Smooth muscle cell (in vitro differentiated cells): ENCODE data around the gene PRDM15. TPM values are rescaled to one million over a fixed set of nuclear protein-coding genes. Genes with fewer than 3 reads are reported as not detected.

Source experiments
- DNase-seq: peaks from one replicate; lab custom pipeline; 2025; ENCODE audit not compliant: unreplicated experiment; lab: John Stamatoyannopoulos, UW
- H2AFZ ChIP-seq: fragments of 200-600 bp; sonication (generic); 2 replicates; pipeline ENCODE4 v1.6.0; 2016; ENCODE audit warnings: antibody characterized with exemption, low read depth, mild to moderate bottlenecking
- H3F3A ChIP-seq: fragments of 200-600 bp; sonication (generic); 2 replicates; pipeline ENCODE4 v1.6.0; 2017; ENCODE audit warnings: antibody characterized with exemption, low read depth
- H3K27ac ChIP-seq: fragments of 200-600 bp; sonication (generic); 2 replicates; pipeline ENCODE4 v1.5.1; 2016; ENCODE audit warnings: low read depth, mild to moderate bottlenecking
- H3K27me3 ChIP-seq: fragments of 200-600 bp; sonication (generic); 2 replicates; pipeline ENCODE4 v1.6.1; 2016; ENCODE audit warnings: low read depth, mild to moderate bottlenecking
- H3K36me3 ChIP-seq: fragments of 200-600 bp; sonication (generic); 2 replicates; pipeline ENCODE4 v1.5.1; 2016; ENCODE audit warnings: low read depth
- H3K4me1 ChIP-seq: fragments of 200-600 bp; sonication (generic); 2 replicates; pipeline ENCODE4 v1.5.1; 2016; ENCODE audit warnings: low read depth
- H3K4me2 ChIP-seq: fragments of 200-600 bp; sonication (generic); 2 replicates; pipeline ENCODE4 v1.6.0; 2016; ENCODE audit warnings: mild to moderate bottlenecking
- H3K4me3 ChIP-seq: fragments of 200-600 bp; sonication (generic); 2 replicates; pipeline ENCODE4 v1.5.1; 2016; ENCODE audit warnings: mild to moderate bottlenecking
- H3K79me2 ChIP-seq: fragments of 200-600 bp; sonication (generic); 2 replicates; pipeline ENCODE4 v1.6.0; 2016; ENCODE audit warnings: low read depth, mild to moderate bottlenecking
- H3K9ac ChIP-seq: fragments of 200-600 bp; sonication (generic); 2 replicates; pipeline ENCODE4 v1.6.0; 2016; ENCODE audit warnings: low read depth
- H3K9me3 ChIP-seq: fragments of 200-600 bp; sonication (generic); replicated peaks from 2 replicates; pipeline ENCODE4 v1.5.1; 2016; ENCODE audit warnings: low read depth
- H4K20me1 ChIP-seq: fragments of 200-600 bp; sonication (generic); 2 replicates; pipeline ENCODE4 v1.6.0; 2016; ENCODE audit warnings: low read depth
- WGBS: methylation state at CpG from one replicate; pipeline ENCODE4 v1.1.7; 2016; ENCODE audit warnings: low lambda C conversion rate; 5-methylcytosine and 5-hydroxymethylcytosine counted together
- polyA plus RNA-seq: library from polyadenylated mRNA; unstranded; fragments of >200 nt; fragmentation: Nextera tagmentation; extraction: Ambion mirVana; gene quantifications from 2 replicates; pipeline ENCODE4 v1.2.1, GENCODE V29; 2016
- total RNA-seq: library from RNA; depleted of rRNA; stranded (reverse); fragments of >200 nt; gene quantifications from 2 replicates; pipeline ENCODE4 v1.2.3, GENCODE V29; 2014
- TF ChIP-seq, protein P1 (sequence below): fragments of 200-600 bp; sonication (generic); IDR thresholded peaks from 2 replicates; pipeline ENCODE4 v1.5.1; 2017; ENCODE audit warnings: borderline replicate concordance, mild to moderate bottlenecking, antibody characterized with exemption; ENCODE audit not compliant: insufficient read depth, poor library complexity, severe bottlenecking

Gene PRDM15
- total and polyA plus RNA-seq, 2 experiments from 2014 or later: 2.0 to 6.8 TPM

DNA sequence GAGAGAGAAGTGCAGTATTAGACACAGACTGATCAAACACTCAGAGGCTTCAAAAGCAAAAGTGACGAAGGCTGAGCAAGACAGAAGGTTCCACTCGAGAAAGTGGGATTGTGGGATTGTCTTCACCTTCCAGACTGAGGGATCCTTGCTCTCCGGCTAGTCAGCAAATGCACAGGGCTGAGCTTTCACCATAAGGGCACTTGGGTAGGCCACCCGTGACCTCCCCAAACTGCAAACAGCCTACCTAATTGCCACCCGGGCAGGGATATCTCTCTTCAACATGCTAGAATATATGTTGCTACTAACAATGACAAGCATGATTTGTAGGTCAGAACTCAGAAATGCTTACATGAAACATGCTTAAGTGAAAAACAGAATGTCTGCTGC lies 77.0 kb downstream of the PRDM15 start:
- Histone ChIP-seq H3K79me2 (no peaks in the 10 kb centered on the region), H3K27ac (no peak overlapping the region), H3K36me3 (no peaks in the 10 kb centered on the region), H3F3A (no peaks in the 10 kb centered on the region), H3K9me3 (no peaks in the 10 kb centered on the region), H3K9ac (no peak overlapping the region), H4K20me1 (no peaks in the 10 kb centered on the region), H3K27me3 (no peaks in the 10 kb centered on the region), H2AFZ (no peak overlapping the region), H3K4me2 (no peak overlapping the region), H3K4me1 (no peaks in the 10 kb centered on the region), H3K4me3 (no peak overlapping the region)
- no peak for DNase-seq
- 100% methylated on average over 5 of the region's 5 CpGs for WGBS
- TF ChIP-seq, protein P1, sequence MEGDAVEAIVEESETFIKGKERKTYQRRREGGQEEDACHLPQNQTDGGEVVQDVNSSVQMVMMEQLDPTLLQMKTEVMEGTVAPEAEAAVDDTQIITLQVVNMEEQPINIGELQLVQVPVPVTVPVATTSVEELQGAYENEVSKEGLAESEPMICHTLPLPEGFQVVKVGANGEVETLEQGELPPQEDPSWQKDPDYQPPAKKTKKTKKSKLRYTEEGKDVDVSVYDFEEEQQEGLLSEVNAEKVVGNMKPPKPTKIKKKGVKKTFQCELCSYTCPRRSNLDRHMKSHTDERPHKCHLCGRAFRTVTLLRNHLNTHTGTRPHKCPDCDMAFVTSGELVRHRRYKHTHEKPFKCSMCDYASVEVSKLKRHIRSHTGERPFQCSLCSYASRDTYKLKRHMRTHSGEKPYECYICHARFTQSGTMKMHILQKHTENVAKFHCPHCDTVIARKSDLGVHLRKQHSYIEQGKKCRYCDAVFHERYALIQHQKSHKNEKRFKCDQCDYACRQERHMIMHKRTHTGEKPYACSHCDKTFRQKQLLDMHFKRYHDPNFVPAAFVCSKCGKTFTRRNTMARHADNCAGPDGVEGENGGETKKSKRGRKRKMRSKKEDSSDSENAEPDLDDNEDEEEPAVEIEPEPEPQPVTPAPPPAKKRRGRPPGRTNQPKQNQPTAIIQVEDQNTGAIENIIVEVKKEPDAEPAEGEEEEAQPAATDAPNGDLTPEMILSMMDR: no peak

DNA sequence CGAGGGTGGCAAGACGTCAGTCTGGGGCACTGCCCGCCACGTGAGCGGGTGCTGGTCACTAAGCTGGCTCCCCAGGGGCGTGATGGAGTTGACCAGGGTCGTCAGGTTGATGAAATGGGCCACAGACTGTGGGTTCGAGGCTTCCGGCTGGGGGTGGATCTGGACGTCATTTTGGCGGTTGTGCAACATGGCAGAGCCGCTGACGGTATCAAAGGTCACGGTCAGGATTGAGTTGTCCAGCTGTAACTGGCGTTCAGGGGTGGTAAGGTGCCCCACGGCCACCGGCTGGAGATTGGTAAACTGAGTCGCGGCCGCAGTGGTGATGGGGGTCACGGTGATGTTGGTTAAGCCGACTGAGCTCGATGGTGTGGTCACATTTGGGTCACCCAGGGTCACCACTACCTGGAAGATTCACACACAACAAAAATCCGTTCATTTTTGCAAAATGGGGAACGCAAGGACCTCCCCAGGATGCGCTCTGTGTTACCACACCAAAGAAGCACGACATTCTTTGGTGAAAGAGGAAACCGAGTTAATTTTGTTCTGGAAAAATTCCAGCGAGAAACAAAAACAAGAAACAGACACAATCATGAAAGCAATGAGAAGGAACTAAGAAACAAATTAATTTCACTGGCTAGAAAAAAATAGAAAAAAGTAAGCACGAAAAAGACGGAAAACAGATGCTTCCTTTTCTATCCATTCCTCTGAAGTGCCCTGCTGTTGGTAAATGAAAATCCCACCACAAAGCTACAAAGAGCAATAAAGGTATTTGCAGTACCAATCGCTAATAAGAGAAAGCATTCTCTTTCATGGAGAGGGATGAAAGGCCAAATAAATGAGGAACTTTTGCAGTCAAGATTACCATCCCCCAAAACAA lies 77.6 kb downstream of the PRDM15 start:
- no peak overlapping the region for H3K9ac ChIP-seq
- no peak for DNase-seq
- no peak overlapping the region for H2AFZ ChIP-seq
- H4K20me1 ChIP-seq: no peaks in the 10 kb centered on the region
- 95% methylated on average over 32 of the region's 32 CpGs for whole genome bisulfite sequencing
- no peak overlapping the region for H3K4me2 ChIP-seq
- no peak overlapping the region for H3K27ac ChIP-seq
- no peaks in the 10 kb centered on the region for H3K4me1 ChIP-seq
- no peaks in the 10 kb centered on the region for H3K27me3 ChIP-seq
- no peaks in the 10 kb centered on the region for H3F3A ChIP-seq
- H3K4me3 ChIP-seq: no peak overlapping the region
- H3K79me2 ChIP-seq: no peaks in the 10 kb centered on the region
- H3K9me3 ChIP-seq: no peaks in the 10 kb centered on the region
- H3K36me3 ChIP-seq: no peaks in the 10 kb centered on the region
- TF ChIP-seq, protein P1: no peak

DNA sequence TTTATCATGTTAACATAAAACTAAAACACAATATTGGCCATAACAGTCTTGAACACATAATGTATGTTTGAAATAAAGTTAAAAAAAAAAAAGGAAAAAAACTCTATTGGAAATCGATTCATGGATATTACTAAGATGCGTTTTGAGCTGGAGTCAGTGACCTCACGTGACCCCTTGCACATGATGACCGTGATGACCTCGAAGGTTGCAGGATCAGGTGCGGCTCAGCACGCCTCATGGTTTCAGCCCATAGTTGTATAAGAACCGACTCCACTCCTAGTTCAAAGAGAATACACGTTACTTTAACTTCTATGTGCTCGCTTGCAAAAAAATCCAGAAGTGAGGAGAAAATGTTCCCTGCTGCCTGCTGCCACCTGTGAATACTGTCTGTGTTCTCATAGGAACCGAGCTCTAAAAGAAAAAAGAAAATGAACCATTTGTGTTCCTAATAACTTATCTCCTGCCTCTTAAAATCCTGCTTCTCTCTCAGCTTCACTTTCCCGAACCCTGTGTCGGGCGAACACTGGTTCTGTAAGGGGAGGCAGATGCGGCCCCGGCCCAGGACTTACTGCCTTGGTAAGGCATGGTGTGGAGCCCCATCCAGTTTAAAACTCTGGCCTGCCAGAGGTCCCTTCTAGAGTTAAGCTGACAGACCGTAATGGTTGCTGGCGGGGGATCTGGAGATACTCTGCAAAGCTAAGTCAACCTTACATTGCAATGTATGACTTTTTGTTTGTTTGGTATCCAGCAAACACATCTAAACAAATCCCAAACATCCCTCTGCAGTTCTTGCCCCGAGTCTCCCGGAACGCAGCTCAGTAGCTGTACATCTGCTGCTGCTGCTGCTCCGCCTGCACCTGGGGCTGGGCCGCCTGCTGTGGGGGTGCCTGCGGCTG lies 78.5 kb downstream of the PRDM15 start:
- no peak overlapping the region for H3K4me3 ChIP-seq
- no peaks in the 10 kb centered on the region for H3K27me3 ChIP-seq
- 90% methylated on average over 24 of the region's 24 CpGs for WGBS
- H3K27ac ChIP-seq: no peak overlapping the region
- H4K20me1 ChIP-seq: no peaks in the 10 kb centered on the region
- no peak overlapping the region for H3K4me2 ChIP-seq
- H3K36me3 ChIP-seq: no peaks in the 10 kb centered on the region
- H3F3A ChIP-seq: no peaks in the 10 kb centered on the region
- H3K4me1 ChIP-seq: no peaks in the 10 kb centered on the region
- H3K9ac ChIP-seq: no peak overlapping the region
- H2AFZ ChIP-seq: no peak overlapping the region
- DNase-seq: no peak
- TF ChIP-seq, protein P1: no peak
- no peaks in the 10 kb centered on the region for H3K79me2 ChIP-seq
- H3K9me3 ChIP-seq: no peaks in the 10 kb centered on the region
